Mucosa of descending colon (tissue), 3 donors: ENCODE measurements around the gene TMEM132C. TPM values are rescaled to one million over a fixed set of nuclear protein-coding genes. Genes with fewer than 3 reads are reported as not detected.

Experiments used
- ATAC-seq: fragments of 200-7000 bp; cut with Tn5 transposase; one replicate; pipeline ENCODE4 v1.9.1; 2020; ENCODE audit warnings: mild to moderate bottlenecking, moderate library complexity
- DNase-seq, 3 donors: peaks; one replicate each; pipeline ENCODE4 v3.0.0-alpha.2; 2020
- H3K36me3 ChIP-seq: fragments of 200-600 bp; one replicate; pipeline ENCODE4 v1.8.0; 2021; ENCODE audit warnings: low read depth, mild to moderate bottlenecking
- H3K4me1 ChIP-seq: fragments of 200-600 bp; one replicate; pipeline ENCODE4 v1.8.0; 2021; ENCODE audit warnings: low read depth, mild to moderate bottlenecking
- H3K4me3 ChIP-seq: fragments of 200-600 bp; one replicate; pipeline ENCODE4 v1.8.0; 2021; ENCODE audit warnings: mild to moderate bottlenecking
- H3K9me3 ChIP-seq: fragments of 200-600 bp; one replicate; pipeline ENCODE4 v1.8.0; 2021; ENCODE audit warnings: mild to moderate bottlenecking
- CTCF ChIP-seq: fragments of 200-600 bp; IDR thresholded peaks from one replicate; pipeline ENCODE4 v1.8.0; 2022; ENCODE audit warnings: antibody characterized with exemption, mild to moderate bottlenecking
- intact Hi-C, 2 donors: fragments of 100-400 bp; cut with DNase I in 1 of 2; cut with micrococcal nuclease in 1 of 2; formaldehyde crosslinking; loops; one replicate each; pipeline versions ENCODE4 v1.11.0 to v1.11.1; 2022; cut with DNase I, micrococcal nuclease
- total RNA-seq, 3 donors: library from RNA; stranded (reverse); fragmentation: NEBNext Ultra II Directional in 2 of 3; extraction: Animal tissue kit (Norgen Biotek cat#: 25700) in 2 of 3; gene quantifications; one replicate each; pipeline versions ENCODE4 v1.2.1 to v1.2.4, GENCODE V29; 2021 to 2023
- donor health status: DM: no; HTN: no; CAD: no; lungs with moderate emphysema.
- donor health status: DM: no; HTN: no; CAD: no.
- donor health status: DM: no; HTN: yes; CAD: no.

Gene TMEM132C
- total RNA-seq, 3 donors from 2014 or later = 0.23 to 2.4 (median 1.2) TPM

DNA sequence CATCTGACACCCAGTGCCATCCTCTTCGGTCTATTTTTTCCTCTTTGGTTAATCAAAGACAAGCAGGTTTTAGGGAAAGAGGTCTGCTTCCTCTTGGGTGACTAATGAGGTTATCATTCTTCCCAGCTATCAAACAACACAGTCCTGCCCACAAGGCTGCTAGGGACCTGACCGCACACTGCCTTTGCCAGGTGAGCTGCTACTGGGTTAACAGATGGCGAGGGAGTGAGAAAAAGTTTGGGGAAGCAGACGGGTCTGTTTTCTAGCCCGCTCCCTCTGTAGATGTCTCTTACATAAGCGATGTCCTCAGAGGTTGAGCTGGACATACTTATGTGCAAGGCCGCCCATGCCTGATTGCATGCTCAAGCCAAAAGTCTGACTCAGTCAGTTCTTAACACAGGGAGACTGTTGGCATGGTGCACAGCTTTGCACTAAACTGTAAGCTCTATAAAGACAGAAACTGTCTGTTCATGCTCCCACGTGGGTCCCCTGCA, 462.7 kb downstream of the TMEM132C start:
- Histone ChIP-seq H3K4me3 (no peak overlapping the region), H3K36me3 (no peaks in the 10 kb centered on the region), H3K4me1 (no peaks in the 10 kb centered on the region), H3K9me3 (no peaks in the 10 kb centered on the region)
- no peak for TF ChIP-seq CTCF
- intact Hi-C loops = no loop called here
- ATAC-seq (no peak), DNase-seq (no peak)

- Histone ChIP-seq H3K36me3 (no peaks in the 10 kb centered on the region), H3K4me3 (no peak overlapping the region), H3K9me3 (no peaks in the 10 kb centered on the region), H3K4me1 (no peaks in the 10 kb centered on the region)
- no peak for DNase-seq
- intact Hi-C loops = no loop called here
- ATAC-seq = no peak
- TF ChIP-seq CTCF = no peak
Observed at GRCh38 chr12:128734371-128734770, 467.4 kb downstream of the TMEM132C start.

DNA sequence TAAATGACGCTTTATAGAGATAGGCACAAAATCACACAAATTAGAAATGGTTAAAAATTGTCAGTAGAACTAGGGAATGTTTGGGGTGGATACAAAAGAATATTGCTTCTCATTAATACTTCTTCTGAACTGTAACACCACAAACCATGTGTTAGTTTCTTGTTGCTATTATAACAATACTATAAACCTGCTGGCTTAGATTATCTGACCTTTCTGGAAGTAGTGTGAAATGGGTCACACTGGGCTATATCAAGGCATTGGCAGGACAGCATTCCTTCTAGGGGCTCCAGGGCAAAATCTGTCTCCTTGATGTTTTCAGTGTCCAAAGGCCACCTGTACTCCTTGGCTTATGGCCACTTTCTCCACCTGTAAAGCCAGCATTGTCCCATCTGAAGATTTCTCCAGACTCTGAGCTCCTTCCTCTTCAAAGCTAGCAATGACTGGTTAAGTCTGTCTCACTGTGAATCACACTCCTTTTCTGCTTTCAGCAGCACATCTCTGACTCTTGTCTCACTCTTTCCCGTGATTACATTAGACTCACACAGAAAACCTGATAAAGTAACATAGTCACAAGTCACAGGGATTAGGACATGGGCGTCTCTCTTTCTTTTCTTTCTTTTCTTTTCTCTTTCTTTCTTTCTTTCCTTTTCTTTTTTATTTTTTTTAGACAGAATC, 470.5 kb downstream of the TMEM132C start:
- Histone ChIP-seq H3K36me3 (no peaks in the 10 kb centered on the region), H3K4me1 (no peaks in the 10 kb centered on the region), H3K4me3 (no peak overlapping the region), H3K9me3 (no peaks in the 10 kb centered on the region)
- intact Hi-C loops = no loop called here
- DNase-seq (no peak), ATAC-seq (no peak)
- no peak for TF ChIP-seq CTCF

- TF ChIP-seq CTCF = no peak
- no peaks in the 10 kb centered on the region for H3K36me3 ChIP-seq
- H3K9me3 ChIP-seq = no peaks in the 10 kb centered on the region
- no peak overlapping the region for H3K4me3 ChIP-seq
- ATAC-seq (no peak), DNase-seq (no peak)
- no peaks in the 10 kb centered on the region for H3K4me1 ChIP-seq
- intact Hi-C loops = no loop called here
Observed at GRCh38 chr12:128743916-128744315, 476.9 kb downstream of the TMEM132C start.

DNA sequence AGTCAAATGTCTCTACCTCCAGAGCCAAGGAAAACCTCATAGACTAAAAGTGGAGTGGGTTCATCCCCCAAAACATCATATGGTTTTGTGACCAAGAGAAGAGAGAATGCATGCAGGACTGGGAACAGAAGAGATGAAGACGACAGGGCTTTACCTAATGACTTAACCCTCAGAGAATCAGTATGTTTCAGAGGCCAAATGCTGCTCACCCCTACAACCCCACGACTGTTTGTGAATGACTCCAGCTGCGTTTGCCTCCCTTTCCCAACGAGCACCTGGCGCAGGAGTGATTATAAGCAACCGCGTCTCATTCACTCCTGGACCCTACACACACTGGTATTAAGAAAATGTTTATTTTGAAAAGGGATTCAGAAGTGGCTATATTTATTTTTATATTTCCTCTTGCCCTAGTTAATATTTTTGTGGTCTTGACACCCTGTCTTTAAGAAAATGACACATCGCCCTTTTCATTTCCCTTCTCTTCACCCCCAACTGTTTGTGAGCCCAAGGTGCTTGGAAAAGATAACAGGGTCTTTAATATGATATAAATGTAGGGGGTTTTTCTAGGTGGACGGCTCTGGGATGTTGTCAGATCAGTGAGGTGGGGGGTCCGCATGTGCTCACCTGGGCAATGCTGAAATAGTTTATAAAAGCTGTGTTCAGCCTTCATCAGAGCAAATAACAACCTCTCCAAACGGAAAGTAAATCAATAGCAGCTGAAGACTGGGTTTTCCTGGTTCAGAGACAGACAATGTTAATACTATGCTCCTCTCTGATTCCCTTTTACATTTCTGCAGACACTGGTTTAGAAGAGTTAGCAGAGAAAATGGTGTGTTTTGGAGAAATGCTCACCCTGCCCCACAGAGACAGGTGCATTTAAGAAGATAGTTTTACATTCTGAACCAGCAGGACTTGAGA, 479.1 kb downstream of the TMEM132C start:
- ATAC-seq = no peak
- H3K4me1 ChIP-seq = no peaks in the 10 kb centered on the region
- H3K36me3 ChIP-seq = no peaks in the 10 kb centered on the region
- intact Hi-C loops = no loop called here
- H3K4me3 ChIP-seq = no peak overlapping the region
- no peak for DNase-seq
- no peak for TF ChIP-seq CTCF
- no peaks in the 10 kb centered on the region for H3K9me3 ChIP-seq
